GM23338 (cell line): ENCODE measurements around the gene CCDC80. TPM values are rescaled to one million over a fixed set of nuclear protein-coding genes. Genes with fewer than 3 reads are reported as not detected.

Source experiments
- ATAC-seq: fragments of 200-7000 bp; cut with Tn5 transposase; 3 replicates; pipeline ENCODE4 v1.9.1; 2020
- DNase-seq: peaks from one replicate; pipeline ENCODE4 v3.0.0-alpha.2; 2015; ENCODE audit warnings: low spot score
- H2AFZ ChIP-seq: fragments of 200-600 bp; sonication (generic); 2 replicates; pipeline ENCODE4 v1.8.0; 2016; ENCODE audit warnings: antibody characterized with exemption, mild to moderate bottlenecking, moderate library complexity
- H3F3A ChIP-seq: fragments of 200-600 bp; sonication (generic); replicated peaks from 2 replicates; pipeline ENCODE4 v1.8.0; 2017; ENCODE audit warnings: antibody characterized with exemption, mixed run types, low read depth
- H3K27ac ChIP-seq: fragments of 200-600 bp; sonication (generic); 2 replicates; pipeline ENCODE4 v1.6.1; 2016; ENCODE audit warnings: low read depth
- H3K27me3 ChIP-seq: fragments of 200-600 bp; sonication (generic); 2 replicates; pipeline ENCODE4 v1.8.0; 2016; ENCODE audit warnings: mild to moderate bottlenecking, mixed run types, moderate library complexity; ENCODE audit not compliant: insufficient read depth
- H3K36me3 ChIP-seq: fragments of 200-600 bp; sonication (generic); 2 replicates; pipeline ENCODE4 v1.8.0; 2016; ENCODE audit warnings: mild to moderate bottlenecking; ENCODE audit not compliant: insufficient read depth
- H3K4me1 ChIP-seq: fragments of 200-600 bp; sonication (generic); 2 replicates; pipeline ENCODE4 v1.8.0; 2016; ENCODE audit warnings: mild to moderate bottlenecking, moderate library complexity; ENCODE audit not compliant: insufficient read depth
- H3K4me2 ChIP-seq: fragments of 200-600 bp; sonication (generic); 2 replicates; pipeline ENCODE4 v1.7.1; 2017; ENCODE audit warnings: mixed run types
- H3K4me3 ChIP-seq: fragments of 200-600 bp; sonication (generic); 2 replicates; pipeline ENCODE4 v1.6.1; 2016; ENCODE audit warnings: mixed run types
- H3K79me2 ChIP-seq: fragments of 200-600 bp; sonication (generic); replicated peaks from 2 replicates; pipeline ENCODE4 v1.8.0; 2017; ENCODE audit warnings: mild to moderate bottlenecking; ENCODE audit not compliant: insufficient read depth
- H3K9me2 ChIP-seq: fragments of 200-600 bp; sonication (generic); 2 replicates; pipeline ENCODE4 v1.8.0; 2017; ENCODE audit not compliant: insufficient read depth
- H4K20me1 ChIP-seq: fragments of 200-600 bp; sonication (generic); replicated peaks from 2 replicates; pipeline ENCODE4 v1.8.0; 2017; ENCODE audit warnings: mild to moderate bottlenecking; ENCODE audit not compliant: insufficient read depth
- H3K27ac Mint-ChIP-seq: 2 replicates; pipeline ENCODE4 v1.8.0; 2020; ENCODE audit warnings: inconsistent platforms, mild to moderate bottlenecking, moderate library complexity, mixed read lengths
- H3K27me3 Mint-ChIP-seq: 3 replicates; pipeline ENCODE4 v1.8.0; 2022; ENCODE audit warnings: low read depth, mild to moderate bottlenecking, moderate library complexity, mixed read lengths, inconsistent platforms; ENCODE audit not compliant: insufficient read depth, poor library complexity
- H3K36me3 Mint-ChIP-seq: 3 replicates; pipeline ENCODE4 v1.8.0; 2021; ENCODE audit warnings: low read depth, mild to moderate bottlenecking, inconsistent platforms, moderate library complexity, mixed read lengths
- H3K4me1 Mint-ChIP-seq: 3 replicates; pipeline ENCODE4 v1.8.0; 2020; ENCODE audit warnings: mild to moderate bottlenecking, inconsistent platforms, mixed read lengths
- H3K4me3 Mint-ChIP-seq: 3 replicates; pipeline ENCODE4 v1.8.0; 2021; ENCODE audit warnings: moderate library complexity, mild to moderate bottlenecking, inconsistent platforms, mixed read lengths
- H3K9me3 Mint-ChIP-seq: 3 replicates; pipeline ENCODE4 v1.8.0; 2020; ENCODE audit warnings: moderate library complexity, mild to moderate bottlenecking, inconsistent platforms, mixed read lengths
- CREB1 ChIP-seq: fragments of 250-450 bp; sonication (Bioruptor Pico); IDR thresholded peaks from 2 replicates; pipeline ENCODE4 v1.5.0; 2020; ENCODE audit warnings: low read depth, mild to moderate bottlenecking, moderate library complexity
- EZH2 ChIP-seq: fragments of 200-600 bp; sonication (generic); IDR thresholded peaks from one replicate; pipeline ENCODE4 v1.8.0; 2017; ENCODE audit warnings: antibody characterized with exemption, mild to moderate bottlenecking, low read depth; ENCODE audit not compliant: unreplicated experiment
- EZH2phosphoT487 ChIP-seq: fragments of 200-600 bp; sonication (generic); IDR thresholded peaks from one replicate; pipeline ENCODE4 v1.8.1; 2018; ENCODE audit warnings: antibody characterized with exemption; ENCODE audit not compliant: unreplicated experiment
- JUNB ChIP-seq: IDR thresholded peaks from one replicate; pipeline ENCODE4 v1.6.1; 2016; ENCODE audit warnings: antibody characterized with exemption; ENCODE audit not compliant: unreplicated experiment
- NANOG ChIP-seq: IDR thresholded peaks from 2 replicates; pipeline ENCODE4 v1.6.1; 2016; ENCODE audit warnings: antibody characterized with exemption, borderline replicate concordance
- ZNF114 ChIP-seq: fragments of 250-450 bp; sonication (Bioruptor Pico); IDR thresholded peaks from 2 replicates; pipeline ENCODE4 v1.5.0; 2020; ENCODE audit warnings: mild to moderate bottlenecking, moderate library complexity
- polyA plus RNA-seq: library from polyadenylated mRNA; unstranded; fragments of >200 nt; fragmentation: Nextera tagmentation; extraction: Ambion mirVana; gene quantifications from 2 replicates; pipeline ENCODE4 v1.2.1, GENCODE V29; 2016
- total RNA-seq: library from RNA; depleted of rRNA; stranded (reverse); fragments of >200 nt; shearing (Covaris generic); gene quantifications from 2 replicates; pipeline ENCODE4 v1.2.3, GENCODE V29; 2014
- TF ChIP-seq, protein P1 (sequence below), 2 experiments: fragments of 200-600 bp in 1 of 2; sonication (generic) in 1 of 2; conservative IDR thresholded peaks; 2 replicates each; pipeline versions ENCODE4 v1.5.1 to v1.6.1; 2016 to 2017; ENCODE audit warnings: antibody characterized with exemption in 2 of 2, low read depth in 2 of 2, mild to moderate bottlenecking in 2 of 2, moderate library complexity in 1 of 2
- TF ChIP-seq, protein P2 (sequence below): fragments of 250-450 bp; sonication (Bioruptor Pico); IDR thresholded peaks from 2 replicates; pipeline ENCODE4 v1.5.0; 2020; ENCODE audit warnings: mild to moderate bottlenecking, moderate library complexity

CCDC80 gene
- total and polyA plus RNA-seq, 2 experiments from 2014 or later, result 5.4 to 6.7 TPM

DNA sequence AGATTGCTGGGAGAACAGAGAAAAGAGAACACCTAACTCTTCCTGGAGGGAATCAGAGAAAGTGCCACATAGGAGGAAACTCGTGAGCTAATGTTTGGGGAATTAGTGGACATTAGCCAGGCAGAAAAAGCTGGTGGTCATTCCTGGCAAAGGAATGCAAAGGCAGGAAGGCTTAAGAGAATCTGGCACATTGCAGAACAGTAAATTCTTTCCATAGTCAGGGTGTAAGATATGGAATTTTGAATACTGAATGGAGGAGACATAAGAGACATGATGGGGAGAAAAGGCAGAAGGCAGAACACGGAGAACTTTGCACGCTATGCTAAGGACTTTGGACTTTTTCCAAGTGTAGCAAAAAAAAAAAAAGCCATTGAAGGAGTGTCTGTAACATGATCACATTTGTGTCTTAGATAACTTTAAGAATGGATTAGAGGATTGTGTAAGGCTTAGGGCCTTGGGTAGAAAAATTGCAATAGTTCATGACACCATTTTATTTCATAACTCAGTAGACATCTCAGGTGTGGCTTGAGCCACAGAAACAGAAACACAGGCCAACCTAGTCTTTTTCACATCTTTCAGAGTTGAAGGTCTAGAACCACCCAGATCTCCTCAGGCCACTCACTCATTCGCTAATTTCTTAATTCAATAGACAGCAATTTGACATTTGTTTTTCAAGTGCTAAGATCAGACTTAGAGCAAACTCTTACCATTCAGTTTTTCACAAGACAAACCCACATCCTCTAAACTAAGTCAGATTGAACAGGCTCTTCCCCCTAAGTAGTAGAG lies 31.2 kb upstream of the CCDC80 start:
- no peaks in the 10 kb centered on the region for H3K36me3 Mint-ChIP-seq
- no peaks in the 10 kb centered on the region for H4K20me1 ChIP-seq
- H3K9me3 Mint-ChIP-seq, result no peaks in the 10 kb centered on the region
- peaks cover 2% of the 10 kb centered on the region for H3K27me3 Mint-ChIP-seq
- H2AFZ ChIP-seq, result no peak overlapping the region
- DNase-seq, result no peak
- H3K4me2 ChIP-seq, result no peak overlapping the region
- no peaks in the 10 kb centered on the region for H3F3A ChIP-seq
- no peak for TF ChIP-seq EZH2
- TF ChIP-seq NANOG, result no peak
- TF ChIP-seq ZNF114 (CRISPR knock-in tag), result no peak
- TF ChIP-seq EZH2phosphoT487, result no peak
- TF ChIP-seq, protein P1, sequence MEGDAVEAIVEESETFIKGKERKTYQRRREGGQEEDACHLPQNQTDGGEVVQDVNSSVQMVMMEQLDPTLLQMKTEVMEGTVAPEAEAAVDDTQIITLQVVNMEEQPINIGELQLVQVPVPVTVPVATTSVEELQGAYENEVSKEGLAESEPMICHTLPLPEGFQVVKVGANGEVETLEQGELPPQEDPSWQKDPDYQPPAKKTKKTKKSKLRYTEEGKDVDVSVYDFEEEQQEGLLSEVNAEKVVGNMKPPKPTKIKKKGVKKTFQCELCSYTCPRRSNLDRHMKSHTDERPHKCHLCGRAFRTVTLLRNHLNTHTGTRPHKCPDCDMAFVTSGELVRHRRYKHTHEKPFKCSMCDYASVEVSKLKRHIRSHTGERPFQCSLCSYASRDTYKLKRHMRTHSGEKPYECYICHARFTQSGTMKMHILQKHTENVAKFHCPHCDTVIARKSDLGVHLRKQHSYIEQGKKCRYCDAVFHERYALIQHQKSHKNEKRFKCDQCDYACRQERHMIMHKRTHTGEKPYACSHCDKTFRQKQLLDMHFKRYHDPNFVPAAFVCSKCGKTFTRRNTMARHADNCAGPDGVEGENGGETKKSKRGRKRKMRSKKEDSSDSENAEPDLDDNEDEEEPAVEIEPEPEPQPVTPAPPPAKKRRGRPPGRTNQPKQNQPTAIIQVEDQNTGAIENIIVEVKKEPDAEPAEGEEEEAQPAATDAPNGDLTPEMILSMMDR (conservative IDR thresholded peaks at IDR 0.05; ENCODE audit: low read depth in 2 of 2), result no peak
- TF ChIP-seq CREB1 (CRISPR knock-in tag), result no peak
- H3K4me1 ChIP-seq, result peaks cover 13% of the 10 kb centered on the region
- 0 out of 2 replicates have a peak, but pooled peaks cover 13% of the 10 kb centered on the region for H3K9me2 ChIP-seq
- H3K27ac ChIP-seq, result no peak overlapping the region
- H3K36me3 ChIP-seq, result no peaks in the 10 kb centered on the region
- no peak overlapping the region for H3K27ac Mint-ChIP-seq
- peaks cover 10% of the 10 kb centered on the region for H3K4me1 Mint-ChIP-seq
- no peak for ATAC-seq
- H3K79me2 ChIP-seq, result no peaks in the 10 kb centered on the region
- no peak overlapping the region for H3K4me3 ChIP-seq
- no peaks in the 10 kb centered on the region for H3K27me3 ChIP-seq
- no peak overlapping the region for H3K4me3 Mint-ChIP-seq

DNA sequence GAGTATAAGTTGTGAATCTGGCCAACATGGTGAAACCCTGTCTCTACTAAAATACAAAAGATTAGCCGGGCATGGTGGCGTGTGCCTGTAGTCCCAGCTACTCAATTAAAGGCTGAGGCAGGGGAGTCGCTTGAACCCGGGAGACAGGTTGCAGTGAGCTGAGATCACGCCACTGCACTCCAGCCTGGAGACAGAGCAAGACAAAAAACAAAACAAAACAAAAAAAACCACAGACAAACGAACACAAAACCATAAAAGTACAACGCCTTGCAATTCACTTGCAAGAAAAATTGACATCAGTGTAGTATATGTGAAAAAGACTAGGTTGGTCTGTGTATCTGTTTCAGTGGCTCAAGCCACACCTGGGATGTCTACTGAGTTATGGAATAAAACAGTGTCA lies 29.9 kb upstream of the CCDC80 start:
- Histone ChIP-seq H3K9me2 (peaks cover 13% of the 10 kb centered on the region; the same call in 1 of the 2 replicates), H3K36me3 (no peaks in the 10 kb centered on the region), H3K4me2 (no peak overlapping the region), H3K79me2 (no peaks in the 10 kb centered on the region), H3K27me3 (no peaks in the 10 kb centered on the region), H3K4me3 (no peak overlapping the region), H4K20me1 (no peaks in the 10 kb centered on the region), H3K4me1 (peaks cover under 1% of the 10 kb centered on the region; the same call in 1 of the 2 replicates), H3F3A (no peaks in the 10 kb centered on the region), H2AFZ (no peak overlapping the region), H3K27ac (no peak overlapping the region)
- no peaks in the 10 kb centered on the region; the same call in 2 of the 3 replicates for H3K9me3 Mint-ChIP-seq
- no peaks in the 10 kb centered on the region for H3K4me1 Mint-ChIP-seq
- H3K36me3 Mint-ChIP-seq, result no peaks in the 10 kb centered on the region
- ATAC-seq (no peak), DNase-seq (no peak)
- peaks cover 2% of the 10 kb centered on the region for H3K27me3 Mint-ChIP-seq
- H3K4me3 Mint-ChIP-seq, result no peak overlapping the region
- no peak overlapping the region for H3K27ac Mint-ChIP-seq
- TF ChIP-seq, protein P1 (conservative IDR thresholded peaks at IDR 0.05; ENCODE audit: low read depth in 2 of 2), result no peak
- no peak for TF ChIP-seq CREB1 (CRISPR knock-in tag)
- TF ChIP-seq, protein P2, sequence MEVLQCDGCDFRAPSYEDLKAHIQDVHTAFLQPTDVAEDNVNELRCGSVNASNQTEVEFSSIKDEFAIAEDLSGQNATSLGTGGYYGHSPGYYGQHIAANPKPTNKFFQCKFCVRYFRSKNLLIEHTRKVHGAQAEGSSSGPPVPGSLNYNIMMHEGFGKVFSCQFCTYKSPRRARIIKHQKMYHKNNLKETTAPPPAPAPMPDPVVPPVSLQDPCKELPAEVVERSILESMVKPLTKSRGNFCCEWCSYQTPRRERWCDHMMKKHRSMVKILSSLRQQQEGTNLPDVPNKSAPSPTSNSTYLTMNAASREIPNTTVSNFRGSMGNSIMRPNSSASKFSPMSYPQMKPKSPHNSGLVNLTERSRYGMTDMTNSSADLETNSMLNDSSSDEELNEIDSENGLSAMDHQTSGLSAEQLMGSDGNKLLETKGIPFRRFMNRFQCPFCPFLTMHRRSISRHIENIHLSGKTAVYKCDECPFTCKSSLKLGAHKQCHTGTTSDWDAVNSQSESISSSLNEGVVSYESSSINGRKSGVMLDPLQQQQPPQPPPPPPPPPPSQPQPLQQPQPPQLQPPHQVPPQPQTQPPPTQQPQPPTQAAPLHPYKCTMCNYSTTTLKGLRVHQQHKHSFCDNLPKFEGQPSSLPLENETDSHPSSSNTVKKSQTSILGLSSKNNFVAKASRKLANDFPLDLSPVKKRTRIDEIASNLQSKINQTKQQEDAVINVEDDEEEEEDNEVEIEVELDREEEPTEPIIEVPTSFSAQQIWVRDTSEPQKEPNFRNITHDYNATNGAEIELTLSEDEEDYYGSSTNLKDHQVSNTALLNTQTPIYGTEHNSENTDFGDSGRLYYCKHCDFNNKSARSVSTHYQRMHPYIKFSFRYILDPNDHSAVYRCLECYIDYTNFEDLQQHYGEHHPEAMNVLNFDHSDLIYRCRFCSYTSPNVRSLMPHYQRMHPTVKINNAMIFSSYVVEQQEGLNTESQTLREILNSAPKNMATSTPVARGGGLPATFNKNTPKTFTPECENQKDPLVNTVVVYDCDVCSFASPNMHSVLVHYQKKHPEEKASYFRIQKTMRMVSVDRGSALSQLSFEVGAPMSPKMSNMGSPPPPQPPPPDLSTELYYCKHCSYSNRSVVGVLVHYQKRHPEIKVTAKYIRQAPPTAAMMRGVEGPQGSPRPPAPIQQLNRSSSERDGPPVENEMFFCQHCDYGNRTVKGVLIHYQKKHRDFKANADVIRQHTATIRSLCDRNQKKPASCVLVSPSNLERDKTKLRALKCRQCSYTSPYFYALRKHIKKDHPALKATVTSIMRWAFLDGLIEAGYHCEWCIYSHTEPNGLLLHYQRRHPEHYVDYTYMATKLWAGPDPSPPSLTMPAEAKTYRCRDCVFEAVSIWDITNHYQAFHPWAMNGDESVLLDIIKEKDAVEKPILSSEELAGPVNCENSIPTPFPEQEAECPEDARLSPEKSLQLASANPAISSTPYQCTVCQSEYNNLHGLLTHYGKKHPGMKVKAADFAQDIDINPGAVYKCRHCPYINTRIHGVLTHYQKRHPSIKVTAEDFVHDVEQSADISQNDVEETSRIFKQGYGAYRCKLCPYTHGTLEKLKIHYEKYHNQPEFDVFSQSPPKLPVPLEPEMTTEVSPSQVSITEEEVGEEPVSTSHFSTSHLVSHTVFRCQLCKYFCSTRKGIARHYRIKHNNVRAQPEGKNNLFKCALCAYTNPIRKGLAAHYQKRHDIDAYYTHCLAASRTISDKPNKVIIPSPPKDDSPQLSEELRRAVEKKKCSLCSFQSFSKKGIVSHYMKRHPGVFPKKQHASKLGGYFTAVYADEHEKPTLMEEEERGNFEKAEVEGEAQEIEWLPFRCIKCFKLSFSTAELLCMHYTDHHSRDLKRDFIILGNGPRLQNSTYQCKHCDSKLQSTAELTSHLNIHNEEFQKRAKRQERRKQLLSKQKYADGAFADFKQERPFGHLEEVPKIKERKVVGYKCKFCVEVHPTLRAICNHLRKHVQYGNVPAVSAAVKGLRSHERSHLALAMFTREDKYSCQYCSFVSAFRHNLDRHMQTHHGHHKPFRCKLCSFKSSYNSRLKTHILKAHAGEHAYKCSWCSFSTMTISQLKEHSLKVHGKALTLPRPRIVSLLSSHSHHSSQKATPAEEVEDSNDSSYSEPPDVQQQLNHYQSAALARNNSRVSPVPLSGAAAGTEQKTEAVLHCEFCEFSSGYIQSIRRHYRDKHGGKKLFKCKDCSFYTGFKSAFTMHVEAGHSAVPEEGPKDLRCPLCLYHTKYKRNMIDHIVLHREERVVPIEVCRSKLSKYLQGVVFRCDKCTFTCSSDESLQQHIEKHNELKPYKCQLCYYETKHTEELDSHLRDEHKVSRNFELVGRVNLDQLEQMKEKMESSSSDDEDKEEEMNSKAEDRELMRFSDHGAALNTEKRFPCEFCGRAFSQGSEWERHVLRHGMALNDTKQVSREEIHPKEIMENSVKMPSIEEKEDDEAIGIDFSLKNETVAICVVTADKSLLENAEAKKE (CRISPR knock-in tag), result no peak
- no peak for TF ChIP-seq EZH2phosphoT487
- TF ChIP-seq JUNB, result no peak
